ENCODE data around the gene PCARE. TPM values are rescaled to one million over a fixed set of nuclear protein-coding genes. Genes with fewer than 3 reads are reported as not detected.

The PCARE gene
- total and polyA plus RNA-seq, 2 donors (not counting 1 experiment from before 2014, with no cell fraction given) = not detected

DNA sequence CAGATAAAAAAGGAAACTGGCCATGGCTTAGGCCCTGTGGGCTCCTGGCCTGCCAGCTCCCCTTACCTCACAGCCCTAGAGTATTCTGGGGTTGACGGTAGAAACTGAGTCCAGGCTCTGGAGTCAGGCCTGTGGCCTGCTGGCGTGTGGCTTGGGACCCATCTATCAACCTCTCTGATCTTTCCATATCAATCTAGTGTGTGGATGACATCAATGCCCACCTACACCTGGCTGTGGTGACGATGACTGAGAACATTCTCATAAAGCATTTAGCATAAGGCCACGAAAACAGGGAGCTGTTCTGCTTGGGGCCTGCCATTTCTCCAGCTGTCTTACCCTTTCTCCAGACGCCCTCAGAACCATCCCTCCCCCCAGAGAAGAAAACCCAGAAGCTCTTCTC lies 17.9 kb downstream of the PCARE start:
- Histone ChIP-seq H3K4me1 (ENCODE audit: control insufficient read depth in 2 of 2, insufficient read depth in 2 of 2, low read length in 2 of 2) (no peaks in the 10 kb centered on the region), H3K9me3 (ENCODE audit: control extremely low read depth in 1 of 3, control insufficient read depth in 2 of 3, insufficient read depth in 1 of 3, low read length in 2 of 3) (no peaks in the 10 kb centered on the region), H3K9ac (ENCODE audit: low read length) (no peak overlapping the region), H2AFZ (ENCODE audit: insufficient read depth, low read depth, low read length, poor library complexity, severe bottlenecking) (no peak overlapping the region), H3K27me3 (replicated peaks in 1 of 4; ENCODE audit: control extremely low read depth in 1 of 4, control insufficient read depth in 3 of 4, insufficient read depth in 4 of 4, low read length in 3 of 4) (no peaks in the 10 kb centered on the region), H3K27ac (ENCODE audit: low read length in 2 of 2) (no peak overlapping the region), H3K4me3 (ENCODE audit: control extremely low read depth in 1 of 5, extremely low read depth in 1 of 5, insufficient read depth in 1 of 5, low read depth in 2 of 5, low read length in 4 of 5) (no peak overlapping the region), H4K20me1 (ENCODE audit: control insufficient read depth, insufficient read depth, low read length, poor library complexity, severe bottlenecking) (no peaks in the 10 kb centered on the region), H3K4me2 (replicated peaks; ENCODE audit: low read depth, low read length, poor library complexity, severe bottlenecking) (no peak overlapping the region), H3K79me2 (ENCODE audit: control insufficient read depth, insufficient read depth, low read length) (no peaks in the 10 kb centered on the region), H3K36me3 (replicated peaks in 1 of 2; ENCODE audit: control extremely low read depth in 1 of 2, control insufficient read depth in 1 of 2, extremely low read depth in 1 of 2, insufficient read depth in 2 of 2, low read length in 1 of 2) (no peaks in the 10 kb centered on the region)
- WGBS (ENCODE audit: insufficient coverage) = 100% methylated on average over 1 of the region's 5 CpGs
- intact Hi-C loops (cut with micrococcal nuclease) = no loop called here
- Mint-ChIP-seq H3K27ac (no peak overlapping the region), H3K9me3 (ENCODE audit: insufficient read depth) (no peaks in the 10 kb centered on the region), H3K4me3 (no peak overlapping the region), H3K27me3 (no peaks in the 10 kb centered on the region), H3K4me1 (no peaks in the 10 kb centered on the region)
- POLR2A ChIA-PET = no interaction called here
- TF ChIP-seq, protein P1, sequence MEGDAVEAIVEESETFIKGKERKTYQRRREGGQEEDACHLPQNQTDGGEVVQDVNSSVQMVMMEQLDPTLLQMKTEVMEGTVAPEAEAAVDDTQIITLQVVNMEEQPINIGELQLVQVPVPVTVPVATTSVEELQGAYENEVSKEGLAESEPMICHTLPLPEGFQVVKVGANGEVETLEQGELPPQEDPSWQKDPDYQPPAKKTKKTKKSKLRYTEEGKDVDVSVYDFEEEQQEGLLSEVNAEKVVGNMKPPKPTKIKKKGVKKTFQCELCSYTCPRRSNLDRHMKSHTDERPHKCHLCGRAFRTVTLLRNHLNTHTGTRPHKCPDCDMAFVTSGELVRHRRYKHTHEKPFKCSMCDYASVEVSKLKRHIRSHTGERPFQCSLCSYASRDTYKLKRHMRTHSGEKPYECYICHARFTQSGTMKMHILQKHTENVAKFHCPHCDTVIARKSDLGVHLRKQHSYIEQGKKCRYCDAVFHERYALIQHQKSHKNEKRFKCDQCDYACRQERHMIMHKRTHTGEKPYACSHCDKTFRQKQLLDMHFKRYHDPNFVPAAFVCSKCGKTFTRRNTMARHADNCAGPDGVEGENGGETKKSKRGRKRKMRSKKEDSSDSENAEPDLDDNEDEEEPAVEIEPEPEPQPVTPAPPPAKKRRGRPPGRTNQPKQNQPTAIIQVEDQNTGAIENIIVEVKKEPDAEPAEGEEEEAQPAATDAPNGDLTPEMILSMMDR (IDR thresholded peaks at IDR 0.05) = no peak
- no peak for TF ChIP-seq EZH2 (IDR thresholded peaks at IDR 0.05; ENCODE audit: borderline replicate concordance, insufficient read depth, low read depth, low read length, poor library complexity, severe bottlenecking)
- no peak for DNase-seq
- CTCF ChIA-PET = no interaction called here
- no peak for ATAC-seq (ENCODE audit: low read depth)

GRCh38 chr2:29055601-29056000 lies 18.7 kb downstream of the PCARE start:
- H3K4me3 Mint-ChIP-seq = no peak overlapping the region

More at GRCh38 chr2:29055601-29056000, 18.7 kb downstream of the PCARE start:
- no peaks in the 10 kb centered on the region for H3K4me1 ChIP-seq (ENCODE audit: control insufficient read depth in 2 of 2, insufficient read depth in 2 of 2, low read length in 2 of 2)
- H3K9me3 Mint-ChIP-seq (ENCODE audit: insufficient read depth) = no peaks in the 10 kb centered on the region
- no peak overlapping the region for H3K4me3 ChIP-seq (ENCODE audit: control extremely low read depth in 1 of 5, extremely low read depth in 1 of 5, insufficient read depth in 1 of 5, low read depth in 2 of 5, low read length in 4 of 5)
- no peak overlapping the region for H3K27ac Mint-ChIP-seq
- H3K27me3 Mint-ChIP-seq = no peaks in the 10 kb centered on the region
- intact Hi-C loops (cut with micrococcal nuclease) = no loop called here
- H3K36me3 ChIP-seq (replicated peaks in 1 of 2; ENCODE audit: control extremely low read depth in 1 of 2, control insufficient read depth in 1 of 2, extremely low read depth in 1 of 2, insufficient read depth in 2 of 2, low read length in 1 of 2) = no peaks in the 10 kb centered on the region
- H2AFZ ChIP-seq (ENCODE audit: insufficient read depth, low read depth, low read length, poor library complexity, severe bottlenecking) = no peak overlapping the region
- CTCF ChIA-PET = no interaction called here
- H3K4me1 Mint-ChIP-seq = no peaks in the 10 kb centered on the region
- H3K9me3 ChIP-seq (ENCODE audit: control extremely low read depth in 1 of 3, control insufficient read depth in 2 of 3, insufficient read depth in 1 of 3, low read length in 2 of 3) = no peaks in the 10 kb centered on the region
- DNase-seq = no peak
- WGBS (ENCODE audit: insufficient coverage) = no CpG with 5 or more reads among the region's 1 CpG
- no peaks in the 10 kb centered on the region for H4K20me1 ChIP-seq (ENCODE audit: control insufficient read depth, insufficient read depth, low read length, poor library complexity, severe bottlenecking)
- H3K79me2 ChIP-seq (ENCODE audit: control insufficient read depth, insufficient read depth, low read length) = no peaks in the 10 kb centered on the region
- no peaks in the 10 kb centered on the region for H3K27me3 ChIP-seq (replicated peaks in 1 of 4; ENCODE audit: control extremely low read depth in 1 of 4, control insufficient read depth in 3 of 4, insufficient read depth in 4 of 4, low read length in 3 of 4)
- POLR2A ChIA-PET = no interaction called here
- ATAC-seq (ENCODE audit: low read depth) = no peak
- no peak overlapping the region for H3K27ac ChIP-seq (ENCODE audit: low read length in 2 of 2)
- TF ChIP-seq, protein P1 (IDR thresholded peaks at IDR 0.05) = no peak
- no peak for TF ChIP-seq EZH2 (IDR thresholded peaks at IDR 0.05; ENCODE audit: borderline replicate concordance, insufficient read depth, low read depth, low read length, poor library complexity, severe bottlenecking)
- no peak overlapping the region for H3K4me2 ChIP-seq (replicated peaks; ENCODE audit: low read depth, low read length, poor library complexity, severe bottlenecking)
- no peak overlapping the region for H3K9ac ChIP-seq (ENCODE audit: low read length)

Measured in B cell (primary cell).